DMS153 treated with DMSO at 0.1 percent for 48 hours (cell line): ENCODE measurements around the gene CRACR2A.

Experiments used
- DNase-seq: peaks from one replicate; lab custom pipeline; 2025; ENCODE audit not compliant: unreplicated experiment; lab: John Stamatoyannopoulos, UW

The CRACR2A gene

GRCh38 chr12:3684449-3685051 lies 68.4 kb downstream of the CRACR2A start:
- DNase-seq, result peak; percentile 37

- no peak for DNase-seq
Measured at GRCh38 chr12:3683670-3684069, 69.2 kb downstream of the CRACR2A start.

GRCh38 chr12:3681595-3682061 lies 71.3 kb downstream of the CRACR2A start:
- peak; percentile 59 for DNase-seq

GRCh38 chr12:3680919-3681594 lies 71.9 kb downstream of the CRACR2A start:
- peak; percentile 90 for DNase-seq

- DNase-seq, result no peak
Measured at GRCh38 chr12:3679831-3680230, 73.1 kb downstream of the CRACR2A start.

- DNase-seq, result no peak
Measured at GRCh38 chr12:3677609-3678008, 75.3 kb downstream of the CRACR2A start.

GRCh38 chr12:3673981-3674708 lies 78.8 kb downstream of the CRACR2A start:
- DNase-seq, result no peak

- DNase-seq, result no peak
Measured at GRCh38 chr12:3672113-3672509, 80.8 kb downstream of the CRACR2A start.

- no peak for DNase-seq
Measured at GRCh38 chr12:3671330-3672112, 81.4 kb downstream of the CRACR2A start.

- DNase-seq, result no peak
Measured at GRCh38 chr12:3670083-3670620, 82.8 kb downstream of the CRACR2A start.

- no peak for DNase-seq
Measured at GRCh38 chr12:3669594-3669993, 83.3 kb downstream of the CRACR2A start.

GRCh38 chr12:3668479-3669165 lies 84.3 kb downstream of the CRACR2A start:
- DNase-seq, result no peak

- no peak for DNase-seq
Measured at GRCh38 chr12:3667485-3667884, 85.4 kb downstream of the CRACR2A start.

- no peak for DNase-seq
Measured at GRCh38 chr12:3666441-3666840, 86.5 kb downstream of the CRACR2A start.

- DNase-seq, result peak; percentile 29
Measured at GRCh38 chr12:3662521-3662921, 90.4 kb downstream of the CRACR2A start.

- peak; percentile 89 for DNase-seq
Measured at GRCh38 chr12:3661028-3661427, 91.9 kb downstream of the CRACR2A start.

GRCh38 chr12:3658327-3659163 lies 94.4 kb downstream of the CRACR2A start:
- no peak for DNase-seq

GRCh38 chr12:3656946-3657622 lies 95.8 kb downstream of the CRACR2A start:
- no peak for DNase-seq

- DNase-seq, result peak; percentile 55
Measured at GRCh38 chr12:3655328-3655900, 97.5 kb downstream of the CRACR2A start.
